Mesothelial cell of epicardium (in vitro differentiated cells): ENCODE data around the gene PAX7. TPM values are rescaled to one million over a fixed set of nuclear protein-coding genes. Genes with fewer than 3 reads are reported as not detected.

ENCODE experiments used
- DNase-seq, 2 experiments: peaks; one replicate each; pipeline ENCODE4 v3.0.0; 2021; ENCODE audit warnings: low spot score in 2 of 2; ENCODE audit not compliant: unreplicated experiment in 2 of 2
- H3K27ac Mint-ChIP-seq: 2 replicates; pipeline ENCODE4 v1.8.0; 2021; ENCODE audit warnings: mixed read lengths
- H3K27me3 Mint-ChIP-seq: 2 replicates; pipeline ENCODE4 v1.8.0; 2021; ENCODE audit warnings: low read depth, mixed read lengths
- H3K36me3 Mint-ChIP-seq: 2 replicates; pipeline ENCODE4 v1.8.0; 2021; ENCODE audit warnings: mixed read lengths
- H3K4me1 Mint-ChIP-seq: 2 replicates; pipeline ENCODE4 v1.8.0; 2021; ENCODE audit warnings: mixed read lengths
- H3K4me3 Mint-ChIP-seq: 2 replicates; pipeline ENCODE4 v1.8.0; 2021; ENCODE audit warnings: mild to moderate bottlenecking, moderate library complexity, mixed read lengths
- H3K9me3 Mint-ChIP-seq: 2 replicates; pipeline ENCODE4 v1.8.0; 2021; ENCODE audit warnings: mixed read lengths
- CTCF ChIP-seq: fragments of 200-600 bp; sonication (generic); IDR thresholded peaks from one replicate; pipeline ENCODE4 v1.5.0; 2021; ENCODE audit warnings: antibody characterized with exemption; ENCODE audit not compliant: unreplicated experiment
- total RNA-seq: library from RNA; stranded (reverse); gene quantifications from 3 replicates; pipeline ENCODE4 v1.2.1, GENCODE V29; 2021

PAX7 gene
- total RNA-seq, 1 donor from 2014 or later = not detected

- peaks cover 79% of the 10 kb centered on the region for H3K27me3 Mint-ChIP-seq
- no peaks in the 10 kb centered on the region for H3K9me3 Mint-ChIP-seq
- no peak overlapping the region for H3K27ac Mint-ChIP-seq
- no peak overlapping the region for H3K4me3 Mint-ChIP-seq
- H3K36me3 Mint-ChIP-seq = no peaks in the 10 kb centered on the region
- H3K4me1 Mint-ChIP-seq = peaks cover 3% of the 10 kb centered on the region
- DNase-seq = no peak
- TF ChIP-seq CTCF = no peak
Observed at GRCh38 chr1:18697541-18697940, 66.9 kb downstream of the PAX7 start.

GRCh38 chr1:18700530-18700929, 69.9 kb downstream of the PAX7 start:
- H3K4me3 Mint-ChIP-seq = no peak overlapping the region
- DNase-seq = no peak
- H3K27ac Mint-ChIP-seq = no peak overlapping the region
- no peaks in the 10 kb centered on the region for H3K9me3 Mint-ChIP-seq
- peaks cover 66% of the 10 kb centered on the region for H3K27me3 Mint-ChIP-seq
- peaks cover 9% of the 10 kb centered on the region for H3K4me1 Mint-ChIP-seq
- TF ChIP-seq CTCF = no peak
- H3K36me3 Mint-ChIP-seq = no peaks in the 10 kb centered on the region

GRCh38 chr1:18701183-18701582, 70.5 kb downstream of the PAX7 start:
- Mint-ChIP-seq H3K9me3 (no peaks in the 10 kb centered on the region), H3K4me1 (peaks cover 15% of the 10 kb centered on the region), H3K4me3 (no peak overlapping the region), H3K36me3 (no peaks in the 10 kb centered on the region), H3K27ac (no peak overlapping the region), H3K27me3 (peaks cover 62% of the 10 kb centered on the region)
- DNase-seq = no peak
- TF ChIP-seq CTCF = no peak

GRCh38 chr1:18703041-18703621, 72.5 kb downstream of the PAX7 start:
- H3K27ac Mint-ChIP-seq = no peak overlapping the region
- H3K27me3 Mint-ChIP-seq = peaks cover 52% of the 10 kb centered on the region
- TF ChIP-seq CTCF = no peak
- peaks cover 15% of the 10 kb centered on the region for H3K4me1 Mint-ChIP-seq
- no peak for DNase-seq
- no peaks in the 10 kb centered on the region for H3K9me3 Mint-ChIP-seq
- H3K4me3 Mint-ChIP-seq = peak overlapping the region; percentile 36
- no peaks in the 10 kb centered on the region for H3K36me3 Mint-ChIP-seq

GRCh38 chr1:18705811-18706210, 75.2 kb downstream of the PAX7 start:
- H3K27me3 Mint-ChIP-seq = peaks cover 51% of the 10 kb centered on the region
- no peaks in the 10 kb centered on the region for H3K36me3 Mint-ChIP-seq

More at GRCh38 chr1:18705811-18706210, 75.2 kb downstream of the PAX7 start:
- no peaks in the 10 kb centered on the region for H3K9me3 Mint-ChIP-seq
- no peak overlapping the region for H3K27ac Mint-ChIP-seq
- no peak overlapping the region for H3K4me3 Mint-ChIP-seq
- peaks cover 15% of the 10 kb centered on the region for H3K4me1 Mint-ChIP-seq
- DNase-seq = no peak
- no peak for TF ChIP-seq CTCF
